H9 (cell line): ENCODE results near the gene L3HYPDH. TPM values are rescaled to one million over a fixed set of nuclear protein-coding genes. Genes with fewer than 3 reads are reported as not detected.

Experiments
- DNase-seq: peaks from one replicate; pipeline ENCODE4 v3.0.0-alpha.2; 2017
- H2AFZ ChIP-seq: one replicate; pipeline ENCODE4 v1.6.1; 2013; ENCODE audit warnings: mild to moderate bottlenecking, low read length, control low read depth, moderate library complexity
- H2AK5ac ChIP-seq: 2 replicates; pipeline ENCODE4 v1.6.1; 2013; ENCODE audit warnings: low read length, control low read depth, mixed read lengths; ENCODE audit not compliant: insufficient read length
- H2BK120ac ChIP-seq: one replicate; pipeline ENCODE4 v1.6.1; 2013; ENCODE audit warnings: low read depth, mild to moderate bottlenecking, low read length, control low read depth, inconsistent platforms; ENCODE audit not compliant: poor library complexity, severe bottlenecking
- H2BK12ac ChIP-seq: 2 replicates; pipeline ENCODE4 v1.6.1; 2013; ENCODE audit warnings: low read length, control low read depth, mixed read lengths, low read depth; ENCODE audit not compliant: insufficient read length
- H2BK15ac ChIP-seq: 2 replicates; pipeline ENCODE4 v1.6.1; 2013; ENCODE audit warnings: low read depth, low read length, control low read depth
- H2BK20ac ChIP-seq: one replicate; pipeline ENCODE4 v1.6.1; 2013; ENCODE audit warnings: low read depth, mild to moderate bottlenecking, low read length, control low read depth, inconsistent platforms; ENCODE audit not compliant: poor library complexity, severe bottlenecking
- H2BK5ac ChIP-seq: 2 replicates; pipeline ENCODE4 v1.6.1; 2013; ENCODE audit warnings: low read length, control low read depth, mixed read lengths; ENCODE audit not compliant: insufficient read length
- H3K14ac ChIP-seq: 2 replicates; pipeline ENCODE4 v1.6.1; 2013; ENCODE audit warnings: low read length, control low read depth; ENCODE audit not compliant: insufficient read depth
- H3K18ac ChIP-seq: 2 replicates; pipeline ENCODE4 v1.6.1; 2013; ENCODE audit warnings: low read depth, mild to moderate bottlenecking, mixed read lengths, low read length, control low read depth; ENCODE audit not compliant: insufficient read length
- H3K23ac ChIP-seq: 2 replicates; pipeline ENCODE4 v1.6.1; 2013; ENCODE audit warnings: low read length, control low read depth, mixed read lengths, low read depth; ENCODE audit not compliant: insufficient read length
- H3K23me2 ChIP-seq: 2 replicates; pipeline ENCODE4 v1.6.1; 2013; ENCODE audit warnings: low read depth, mild to moderate bottlenecking, mixed read lengths, low read length, control low read depth; ENCODE audit not compliant: insufficient read length, poor library complexity, severe bottlenecking
- H3K27ac ChIP-seq: 2 replicates; pipeline ENCODE4 v1.5.1; 2013; ENCODE audit warnings: low read length, control low read depth, mixed read lengths, low read depth; ENCODE audit not compliant: insufficient read length
- H3K27me3 ChIP-seq: 2 replicates; pipeline ENCODE4 v1.6.1; 2013; ENCODE audit warnings: low read length, control low read depth, inconsistent platforms; ENCODE audit not compliant: insufficient read depth
- H3K4ac ChIP-seq: 2 replicates; pipeline ENCODE4 v1.6.1; 2013; ENCODE audit warnings: low read depth, mild to moderate bottlenecking, control low read depth, inconsistent platforms, low read length, moderate library complexity
- H3K4me1 ChIP-seq: 2 replicates; pipeline ENCODE4 v1.6.1; 2013; ENCODE audit warnings: low read length, control low read depth, inconsistent platforms; ENCODE audit not compliant: insufficient read depth
- H3K4me2 ChIP-seq: 2 replicates; pipeline ENCODE4 v1.6.1; 2013; ENCODE audit warnings: low read length, control low read depth, mixed read lengths; ENCODE audit not compliant: insufficient read length, insufficient read depth
- H3K56ac ChIP-seq: 2 replicates; pipeline ENCODE4 v1.6.1; 2013; ENCODE audit warnings: low read depth, mild to moderate bottlenecking, mixed read lengths, low read length, control low read depth; ENCODE audit not compliant: insufficient read length
- H3K79me1 ChIP-seq: 2 replicates; pipeline ENCODE4 v1.6.1; 2013; ENCODE audit warnings: low read depth, mild to moderate bottlenecking, moderate library complexity, low read length, control low read depth, inconsistent platforms; ENCODE audit not compliant: insufficient read depth, poor library complexity, severe bottlenecking
- H3K79me2 ChIP-seq: 2 replicates; pipeline ENCODE4 v1.6.1; 2013; ENCODE audit warnings: low read length, control low read depth, inconsistent platforms; ENCODE audit not compliant: insufficient read depth
- H3K9ac ChIP-seq: 2 replicates; pipeline ENCODE4 v1.6.1; 2013; ENCODE audit warnings: low read length, control low read depth, mixed read lengths; ENCODE audit not compliant: insufficient read length; ENCODE audit errors: extremely low read depth
- H3K9me3 ChIP-seq: one replicate; pipeline ENCODE4 v1.6.1; 2013; ENCODE audit warnings: low read depth, low read length, inconsistent platforms; ENCODE audit not compliant: control insufficient read depth
- H3T11ph ChIP-seq: one replicate; pipeline ENCODE4 v1.6.1; 2013; ENCODE audit warnings: mild to moderate bottlenecking, low read length, control low read depth, inconsistent platforms
- H4K20me1 ChIP-seq: one replicate; pipeline ENCODE4 v1.6.1; 2013; ENCODE audit not compliant: control insufficient read depth, insufficient read length, insufficient read depth
- H4K5ac ChIP-seq: 2 replicates; pipeline ENCODE4 v1.6.1; 2013; ENCODE audit warnings: low read depth, mild to moderate bottlenecking, mixed read lengths, low read length, control low read depth; ENCODE audit not compliant: insufficient read length
- H4K8ac ChIP-seq: replicated peaks from 2 replicates; pipeline ENCODE4 v1.6.1; 2013; ENCODE audit warnings: low read length, control low read depth, mixed read lengths, low read depth; ENCODE audit not compliant: insufficient read length
- H4K91ac ChIP-seq: 2 replicates; pipeline ENCODE4 v1.6.1; 2013; ENCODE audit warnings: low read depth, mild to moderate bottlenecking, moderate library complexity, mixed read lengths, low read length, control low read depth; ENCODE audit not compliant: insufficient read length
- H3K27ac Mint-ChIP-seq, 3 experiments: 2 replicates in 2 of 3; 3 replicates in 1 of 3; pipeline ENCODE4 v1.8.0; 2020 to 2021; ENCODE audit warnings: mixed read lengths in 3 of 3, mild to moderate bottlenecking in 1 of 3, moderate library complexity in 1 of 3
- H3K27me3 Mint-ChIP-seq: 2 replicates; pipeline ENCODE4 v1.8.0; 2021; ENCODE audit warnings: low read depth, mild to moderate bottlenecking, moderate library complexity, mixed read lengths
- H3K36me3 Mint-ChIP-seq, 3 experiments: 2 replicates in 2 of 3; 3 replicates in 1 of 3; pipeline ENCODE4 v1.8.0; 2020 to 2021; ENCODE audit warnings: low read depth in 3 of 3, mixed read lengths in 3 of 3; ENCODE audit not compliant: insufficient read depth in 1 of 3
- H3K4me1 Mint-ChIP-seq, 2 experiments: 2 replicates each; pipeline ENCODE4 v1.8.0; 2020; ENCODE audit warnings: mixed read lengths in 2 of 2
- H3K4me3 Mint-ChIP-seq, 2 experiments: 2 replicates in 1 of 2; 3 replicates in 1 of 2; pipeline ENCODE4 v1.8.0; 2020 to 2021; ENCODE audit warnings: mild to moderate bottlenecking in 2 of 2, mixed read lengths in 2 of 2, moderate library complexity in 1 of 2
- H3K9me3 Mint-ChIP-seq, 2 experiments: 2 replicates in 1 of 2; 3 replicates in 1 of 2; pipeline ENCODE4 v1.8.0; 2020; ENCODE audit warnings: mild to moderate bottlenecking in 2 of 2, mixed read lengths in 2 of 2, moderate library complexity in 1 of 2
- WGBS: extraction: QIAGEN DNeasy Blood & Tissue Kit; methylation state at CpG from one replicate; pipeline ENCODE4 v1.1.7; 2013; ENCODE audit warnings: missing lambda C conversion rate, low lambda C conversion rate, mixed read lengths; ENCODE audit not compliant: insufficient read length; ENCODE audit errors: extremely low coverage; 5-methylcytosine and 5-hydroxymethylcytosine counted together
- total RNA-seq: library from RNA; stranded (reverse); gene quantifications from 2 replicates; pipeline ENCODE4 v1.2.1, GENCODE V29; 2021
- TF ChIP-seq, protein P1 (sequence below): fragments of 200-600 bp; sonication (generic); conservative IDR thresholded peaks from 3 replicates; pipeline ENCODE4 v1.8.0; 2021; ENCODE audit warnings: antibody characterized with exemption, mild to moderate bottlenecking

Gene L3HYPDH
- total RNA-seq, 1 experiment from 2014 or later = 15.7 TPM

DNA sequence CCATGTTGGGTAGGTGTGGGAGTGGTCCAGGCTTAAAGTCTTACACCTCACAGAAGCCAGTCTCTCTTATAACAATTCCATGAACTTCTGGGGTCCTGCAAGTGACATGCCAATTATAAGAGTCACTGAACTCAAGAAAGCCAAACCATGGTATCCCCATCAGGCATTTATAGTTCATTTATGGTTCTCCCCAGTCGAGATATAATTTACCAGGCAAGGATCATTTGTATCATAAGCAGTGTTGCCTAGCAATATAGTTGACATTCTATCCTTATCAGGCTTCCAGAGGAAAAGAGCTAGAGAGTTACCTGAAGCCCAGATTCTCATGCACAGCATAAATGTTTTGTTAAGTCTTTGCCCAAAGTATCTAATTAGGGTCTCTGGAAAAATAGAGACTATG is 8.2 kb upstream of the L3HYPDH start:
- no peak overlapping the region for H3K4me3 Mint-ChIP-seq
- H2BK5ac ChIP-seq = no peak overlapping the region
- H2BK120ac ChIP-seq = no peak overlapping the region
- H3K4me1 ChIP-seq = no peaks in the 10 kb centered on the region
- H3K27ac ChIP-seq = no peak overlapping the region
- no peaks in the 10 kb centered on the region for H3K23me2 ChIP-seq
- H3K79me1 ChIP-seq = peaks cover 3% of the 10 kb centered on the region
- no peaks in the 10 kb centered on the region for H3K4me1 Mint-ChIP-seq
- no peak overlapping the region for H3K4ac ChIP-seq
- no peak overlapping the region for H3K23ac ChIP-seq
- no peak overlapping the region for H2BK20ac ChIP-seq
- no peaks in the 10 kb centered on the region for H3K9me3 Mint-ChIP-seq
- H4K8ac ChIP-seq = no peak overlapping the region
- H3K18ac ChIP-seq = no peak overlapping the region
- no peak overlapping the region for H3K9ac ChIP-seq
- H3K79me2 ChIP-seq = no peaks in the 10 kb centered on the region
- no peaks in the 10 kb centered on the region for H3K9me3 ChIP-seq
- no peak overlapping the region for H3K27ac Mint-ChIP-seq
- no peak for DNase-seq
- H3K4me2 ChIP-seq = no peak overlapping the region
- no peak overlapping the region for H2BK12ac ChIP-seq
- no peak overlapping the region for H3K56ac ChIP-seq
- no peak overlapping the region for H2AFZ ChIP-seq
- TF ChIP-seq, protein P1, sequence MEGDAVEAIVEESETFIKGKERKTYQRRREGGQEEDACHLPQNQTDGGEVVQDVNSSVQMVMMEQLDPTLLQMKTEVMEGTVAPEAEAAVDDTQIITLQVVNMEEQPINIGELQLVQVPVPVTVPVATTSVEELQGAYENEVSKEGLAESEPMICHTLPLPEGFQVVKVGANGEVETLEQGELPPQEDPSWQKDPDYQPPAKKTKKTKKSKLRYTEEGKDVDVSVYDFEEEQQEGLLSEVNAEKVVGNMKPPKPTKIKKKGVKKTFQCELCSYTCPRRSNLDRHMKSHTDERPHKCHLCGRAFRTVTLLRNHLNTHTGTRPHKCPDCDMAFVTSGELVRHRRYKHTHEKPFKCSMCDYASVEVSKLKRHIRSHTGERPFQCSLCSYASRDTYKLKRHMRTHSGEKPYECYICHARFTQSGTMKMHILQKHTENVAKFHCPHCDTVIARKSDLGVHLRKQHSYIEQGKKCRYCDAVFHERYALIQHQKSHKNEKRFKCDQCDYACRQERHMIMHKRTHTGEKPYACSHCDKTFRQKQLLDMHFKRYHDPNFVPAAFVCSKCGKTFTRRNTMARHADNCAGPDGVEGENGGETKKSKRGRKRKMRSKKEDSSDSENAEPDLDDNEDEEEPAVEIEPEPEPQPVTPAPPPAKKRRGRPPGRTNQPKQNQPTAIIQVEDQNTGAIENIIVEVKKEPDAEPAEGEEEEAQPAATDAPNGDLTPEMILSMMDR = no peak
- no peak overlapping the region for H3T11ph ChIP-seq
- H2AK5ac ChIP-seq = no peak overlapping the region
- H3K27me3 ChIP-seq = no peaks in the 10 kb centered on the region
- H3K27me3 Mint-ChIP-seq = no peaks in the 10 kb centered on the region
- H4K5ac ChIP-seq = no peak overlapping the region
- WGBS = no CpG with 5 or more reads among the region's 1 CpG
- H2BK15ac ChIP-seq = no peak overlapping the region
- H4K91ac ChIP-seq = no peak overlapping the region
- no peaks in the 10 kb centered on the region for H4K20me1 ChIP-seq
- peaks cover 40 to 80% (median 79%) of the 10 kb centered on the region in 3 experiments for H3K36me3 Mint-ChIP-seq
- no peak overlapping the region for H3K14ac ChIP-seq
